NCI-H82 treated with DMSO at 0.1 percent for 48 hours (cell line): ENCODE data around the gene SDF2.

Experiments
- DNase-seq: peaks from one replicate; lab custom pipeline; 2025; ENCODE audit not compliant: unreplicated experiment; lab: John Stamatoyannopoulos, UW

Gene SDF2, protein sequence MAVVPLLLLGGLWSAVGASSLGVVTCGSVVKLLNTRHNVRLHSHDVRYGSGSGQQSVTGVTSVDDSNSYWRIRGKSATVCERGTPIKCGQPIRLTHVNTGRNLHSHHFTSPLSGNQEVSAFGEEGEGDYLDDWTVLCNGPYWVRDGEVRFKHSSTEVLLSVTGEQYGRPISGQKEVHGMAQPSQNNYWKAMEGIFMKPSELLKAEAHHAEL

DNA sequence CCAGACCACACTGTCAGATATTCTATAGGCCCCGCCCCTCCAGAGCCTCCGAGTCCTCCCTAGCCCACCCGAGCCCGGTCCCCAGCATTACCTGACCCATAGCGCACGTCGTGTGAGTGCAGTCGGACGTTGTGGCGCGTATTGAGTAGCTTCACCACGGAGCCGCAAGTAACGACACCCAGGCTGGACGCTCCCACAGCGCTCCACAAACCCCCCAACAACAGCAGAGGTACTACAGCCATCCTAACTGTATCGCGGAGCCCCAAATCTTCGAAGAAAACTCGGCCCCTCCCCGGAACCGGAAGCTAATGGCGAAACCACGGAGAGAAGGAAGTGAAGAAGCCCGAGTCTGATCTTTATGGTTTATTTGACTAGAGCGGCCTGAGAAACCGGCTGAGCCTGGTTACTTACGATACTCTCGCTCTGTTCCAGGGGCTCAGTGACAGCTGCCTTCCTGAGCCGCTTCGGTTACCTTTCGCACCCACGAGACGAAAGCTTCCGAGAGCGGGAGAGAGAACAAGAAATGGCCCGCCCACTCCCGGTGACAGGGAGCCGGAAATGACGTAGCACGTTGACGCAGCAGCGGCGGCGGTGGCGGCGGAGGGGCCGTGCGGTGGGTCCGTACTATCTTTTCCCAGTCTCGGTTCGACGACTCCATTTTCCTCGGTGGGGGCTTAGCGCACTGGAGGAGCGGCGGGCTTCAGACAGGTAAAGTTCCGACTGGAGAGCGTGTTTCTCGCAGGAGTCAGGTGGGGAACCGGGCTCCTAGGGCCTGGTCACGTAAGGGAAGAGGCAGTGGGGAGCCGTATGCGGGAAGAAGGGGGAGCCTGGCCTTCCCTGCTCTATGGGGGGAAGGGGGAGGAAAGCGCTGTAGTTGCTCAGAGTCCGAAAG, at the start of gene SDF2, which contains the start of gene SUPT6H:
Gene SDF2, minus strand, starts transcription at position 272 of the 892 bp plus-strand sequence. Its CDS starts 30 bp downstream, at position 242.
Gene SUPT6H, plus strand, starts transcription at position 571 of the 892 bp plus-strand sequence. CDS start 11,197 bp downstream, outside the sequence.
- DNase-seq: peak; percentile 93

DNA sequence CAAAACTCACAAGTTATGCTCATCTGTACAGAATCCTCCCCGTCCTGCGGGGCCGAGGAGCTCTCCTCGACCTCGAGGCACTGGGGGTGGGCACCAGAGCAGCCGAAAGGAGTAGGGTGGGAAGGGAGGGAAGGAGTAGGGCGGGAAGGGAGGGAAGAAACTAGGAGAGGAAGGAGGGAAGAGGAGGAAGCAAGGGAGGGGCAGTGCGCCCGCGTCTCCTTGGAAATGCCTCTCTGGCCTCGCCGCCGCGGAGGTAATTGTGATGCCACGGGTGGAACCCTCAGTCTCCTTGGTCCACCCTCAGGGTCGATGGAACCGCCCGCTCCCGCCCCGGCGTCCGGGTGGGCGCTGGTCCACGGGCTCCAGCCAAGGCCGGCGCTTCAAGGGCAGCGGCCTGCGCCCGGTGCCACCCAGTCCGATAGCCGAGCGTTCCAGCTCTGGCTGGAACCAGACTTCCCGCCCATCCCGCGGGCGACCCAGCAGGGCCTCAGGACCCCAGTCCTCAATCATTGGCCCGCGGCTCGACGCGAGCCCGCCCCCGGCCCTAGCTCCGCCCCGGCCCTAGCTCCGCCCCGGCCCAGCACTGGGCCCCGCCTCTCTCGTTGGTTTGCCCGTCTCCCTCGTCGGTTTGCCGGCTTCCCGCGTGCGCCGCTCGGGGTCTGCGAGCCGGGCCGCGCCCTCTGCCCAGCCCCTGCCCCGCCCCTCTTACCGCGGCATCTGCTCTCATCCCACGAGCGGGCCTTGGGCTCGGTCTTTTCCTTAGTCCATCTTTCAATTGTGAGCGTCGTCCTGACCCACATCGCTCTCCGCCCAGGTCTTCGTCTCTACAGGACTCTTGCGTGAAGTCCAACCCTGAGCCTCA, 49.4 kb upstream of the SDF2 start:
- DNase-seq: peak; percentile 94

DNA sequence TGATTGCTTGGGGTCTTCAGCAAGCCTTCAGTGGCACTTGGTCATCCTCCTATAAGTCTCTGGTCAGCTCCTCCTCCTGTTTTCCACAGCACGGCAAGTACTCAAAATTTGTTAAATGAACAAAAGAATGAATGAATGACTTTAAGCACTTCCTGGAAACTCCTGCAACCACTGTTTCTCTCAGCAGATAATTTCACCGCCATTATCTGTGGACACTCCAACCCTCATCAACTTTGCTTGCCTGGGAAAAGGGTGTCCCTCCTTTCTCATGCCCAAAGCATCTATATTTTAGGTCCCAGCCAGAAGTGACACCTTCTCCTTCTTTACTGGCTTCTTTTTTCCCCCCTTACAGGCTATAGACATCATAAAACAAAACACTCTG, 45.6 kb upstream of the SDF2 start:
- DNase-seq: no peak

DNA sequence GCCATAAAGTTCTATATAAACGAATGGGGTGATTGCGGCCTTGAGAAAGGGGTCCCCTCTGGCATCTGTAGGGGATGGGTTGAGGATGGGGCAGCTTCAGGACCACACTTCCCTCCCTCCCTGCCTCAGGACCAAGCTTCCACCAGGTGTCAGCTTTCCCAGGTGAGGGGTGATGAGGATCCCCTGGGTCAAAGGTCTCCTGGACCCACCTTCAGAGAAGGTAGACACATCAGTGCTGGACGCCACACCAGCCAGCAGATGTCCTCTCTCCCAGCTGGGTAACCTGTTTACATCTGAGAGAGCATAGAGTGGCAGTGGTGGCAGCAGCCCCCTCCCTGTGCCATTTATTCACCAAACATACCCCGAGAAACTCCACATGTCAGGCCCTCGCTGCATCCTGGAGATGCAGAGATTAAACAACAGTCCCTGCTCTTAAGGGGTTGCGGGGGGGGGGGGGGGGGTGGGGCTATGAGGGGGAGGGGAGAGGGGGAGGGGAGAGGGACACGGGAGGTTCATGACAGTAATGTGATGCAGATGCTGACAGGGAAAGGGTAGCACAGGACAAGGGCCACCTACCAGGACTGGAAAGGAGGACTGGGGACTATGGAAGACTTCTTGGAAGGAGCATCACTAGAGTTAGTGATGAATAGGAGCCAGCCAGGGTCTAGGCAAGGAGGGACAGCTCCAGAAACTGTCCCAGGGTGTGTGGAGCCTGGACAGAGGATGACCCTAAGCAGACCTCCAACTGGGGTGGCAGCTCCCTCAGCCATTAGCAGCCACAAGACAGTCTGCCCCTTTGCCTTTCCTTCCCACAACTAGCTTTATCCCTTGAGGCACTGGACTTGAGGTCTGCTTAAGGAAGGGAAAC, 45.0 kb upstream of the SDF2 start:
- no peak for DNase-seq

DNA sequence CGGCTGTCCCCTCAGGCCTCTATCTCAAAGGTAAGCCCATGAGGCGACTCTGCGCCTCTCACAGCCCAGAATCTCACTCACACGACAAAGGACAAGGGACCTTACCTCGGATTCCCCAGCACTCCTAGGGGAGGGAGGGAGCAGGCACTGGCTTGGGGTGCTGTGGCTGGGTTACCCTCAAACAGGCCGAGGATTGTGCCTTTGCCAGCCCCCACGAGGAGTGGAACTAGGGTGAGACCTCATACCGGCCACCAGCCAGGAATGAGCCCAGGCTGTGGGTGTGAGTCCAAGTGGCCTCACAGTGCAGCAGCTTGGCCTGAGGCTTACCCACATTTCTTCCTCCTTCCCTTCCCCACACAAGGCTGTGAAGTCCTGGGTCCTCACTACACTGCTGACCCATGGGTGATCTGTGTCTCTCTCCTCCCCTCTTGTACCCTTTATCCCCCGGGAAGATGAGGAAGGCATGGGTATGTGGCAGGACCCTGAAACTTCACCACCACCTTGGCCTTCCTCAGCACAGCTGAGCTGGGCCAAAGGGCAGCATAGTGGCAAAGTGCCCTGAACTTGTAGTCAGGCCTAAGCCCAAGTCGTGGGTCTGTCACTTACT, 44.1 kb upstream of the SDF2 start:
- DNase-seq: no peak

DNA sequence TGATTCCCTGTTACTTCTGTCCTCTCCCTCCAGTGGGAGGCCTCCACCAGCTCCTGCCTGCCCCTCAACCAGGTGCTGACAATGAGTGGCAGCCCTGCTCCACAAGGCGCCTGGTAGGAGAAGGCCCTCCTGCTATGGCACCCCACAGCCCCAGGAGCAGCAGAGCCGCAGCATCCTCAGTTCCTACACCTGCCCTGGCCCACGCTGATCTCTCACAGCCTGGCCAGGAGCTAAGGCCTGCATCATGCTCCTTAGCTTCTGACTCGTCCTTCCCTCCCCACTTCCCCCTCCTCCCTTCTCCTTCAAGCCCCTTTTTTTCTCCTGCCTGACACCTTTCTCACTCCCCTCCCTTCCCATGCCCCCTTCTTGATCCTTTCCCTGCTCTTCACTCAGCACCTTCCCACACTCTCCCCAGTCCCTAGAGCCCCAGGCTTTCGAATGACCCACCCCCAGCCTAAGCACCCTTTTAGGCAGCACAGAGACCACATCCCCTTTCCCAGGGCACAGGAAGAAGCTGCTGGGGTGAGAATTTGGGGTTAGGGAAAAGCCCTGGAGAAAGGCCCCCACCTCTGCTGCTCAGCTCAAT, 43.5 kb upstream of the SDF2 start:
- no peak for DNase-seq

DNA sequence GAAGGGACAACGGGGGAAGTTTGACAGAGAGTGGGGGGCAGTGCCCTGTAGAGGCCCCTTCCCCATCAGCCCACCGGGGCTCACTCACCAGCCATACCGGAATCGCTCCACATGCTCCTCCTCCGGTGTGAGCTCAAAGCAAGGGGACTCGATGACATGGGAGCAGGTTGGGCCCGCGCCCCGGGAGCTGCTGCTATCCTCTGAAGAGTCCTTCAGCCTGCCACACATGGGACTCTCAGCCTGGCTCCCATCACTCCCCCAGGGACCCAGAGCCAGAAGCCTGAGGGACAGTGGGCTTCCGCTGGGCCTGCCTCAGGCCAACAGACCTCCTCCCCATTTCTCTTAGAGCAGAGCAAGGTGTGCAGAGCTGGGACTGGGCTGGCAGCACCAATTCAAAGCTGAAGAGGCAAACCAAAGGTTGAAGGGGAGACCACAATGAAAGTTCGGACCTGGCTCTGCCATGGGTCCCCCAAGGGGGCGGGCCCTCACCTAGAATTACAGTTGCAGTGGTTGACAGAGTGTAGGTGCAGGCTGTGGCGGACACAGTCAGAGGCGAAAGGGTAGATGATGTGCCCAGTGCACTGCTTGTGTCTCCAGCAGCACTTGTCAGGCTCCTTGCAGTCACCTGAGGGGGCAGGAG, 42.6 kb upstream of the SDF2 start:
- no peak for DNase-seq

DNA sequence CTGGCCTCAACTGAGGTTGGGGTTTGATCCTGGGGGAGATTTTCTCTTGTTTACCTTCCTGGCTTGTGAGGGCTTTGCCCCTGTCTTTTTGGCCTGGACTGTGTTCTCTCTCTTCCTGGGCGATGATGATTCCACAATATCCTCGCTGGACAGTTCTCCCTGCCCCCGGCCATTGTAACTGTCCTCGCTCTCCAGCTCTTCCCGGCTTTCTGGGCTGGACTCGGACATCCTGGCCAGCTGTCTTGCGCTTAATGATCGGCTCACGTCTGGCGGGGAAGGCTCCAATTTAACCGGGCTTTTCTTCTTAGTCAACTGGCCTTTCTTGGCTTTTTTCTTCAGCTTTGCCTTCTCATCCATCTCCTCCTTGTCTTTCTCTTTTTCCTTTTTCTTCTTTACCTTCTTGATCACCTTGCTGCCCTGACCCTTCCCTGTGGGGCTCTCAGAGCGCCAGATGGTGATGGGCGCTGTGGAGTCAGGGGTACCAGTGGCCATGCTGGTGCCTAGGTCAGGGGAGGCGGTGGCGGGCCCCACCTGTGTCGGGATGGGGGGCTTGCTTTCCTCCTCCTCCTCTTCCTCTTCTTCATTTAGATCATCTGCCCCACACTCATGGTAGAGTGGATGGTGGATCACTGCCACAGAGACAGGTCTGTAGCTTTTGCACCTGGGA, 42.0 kb upstream of the SDF2 start:
- no peak for DNase-seq

DNA sequence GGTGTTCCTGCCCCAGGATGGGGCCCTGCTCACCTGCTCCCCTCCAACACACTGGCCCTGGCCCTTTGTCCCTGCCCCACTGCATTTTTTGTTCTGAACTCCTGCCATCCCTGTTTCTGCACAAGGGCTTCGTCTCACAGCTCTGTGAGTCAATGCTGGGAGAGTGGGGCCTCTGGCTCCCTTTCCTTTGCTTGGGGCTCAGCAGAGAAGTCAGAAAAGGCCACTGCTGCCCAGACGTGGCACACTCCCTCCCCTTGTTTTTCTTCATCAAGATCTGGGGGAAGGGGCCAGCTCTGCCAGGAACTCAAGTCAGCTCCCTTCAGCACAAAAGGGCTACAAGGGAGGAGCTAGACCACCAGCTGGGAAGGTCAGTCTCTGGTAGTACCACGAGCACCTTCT, 41.0 kb upstream of the SDF2 start:
- DNase-seq: no peak

DNA sequence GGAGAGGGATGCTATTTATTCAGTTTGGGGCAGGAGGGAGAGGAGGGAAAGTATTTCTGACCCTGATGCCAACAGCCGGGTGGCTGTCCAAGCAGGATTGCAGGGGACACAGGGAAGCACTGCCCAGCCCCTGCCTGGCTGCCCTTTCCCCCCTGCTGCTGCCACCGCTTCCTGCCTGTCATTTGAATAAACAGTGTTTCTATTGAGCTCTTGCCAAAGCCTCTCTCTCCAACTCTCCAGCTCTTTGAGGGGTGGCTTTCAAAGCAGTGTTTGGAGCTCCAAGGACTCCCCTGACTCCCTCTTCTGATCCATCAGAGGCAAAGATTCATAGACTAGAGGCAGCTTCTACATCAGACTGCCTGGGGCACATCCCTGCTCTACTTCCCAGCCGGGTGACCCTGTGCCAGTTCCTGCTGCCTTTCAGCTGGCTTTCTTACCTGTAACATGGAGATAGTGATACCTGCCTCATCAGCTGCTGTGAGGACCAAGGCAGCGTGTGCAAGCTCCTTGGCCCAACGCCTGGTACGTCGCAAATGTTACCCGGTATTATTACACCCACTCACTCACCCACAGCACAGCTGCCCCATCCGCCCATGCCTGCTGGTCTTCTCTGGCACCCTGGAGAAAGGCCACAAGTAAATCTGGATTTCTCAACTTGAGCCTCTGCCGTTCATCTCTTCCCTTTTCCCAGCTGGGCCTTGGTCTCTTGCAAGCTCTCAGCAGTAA, 40.5 kb upstream of the SDF2 start:
- DNase-seq: no peak

DNA sequence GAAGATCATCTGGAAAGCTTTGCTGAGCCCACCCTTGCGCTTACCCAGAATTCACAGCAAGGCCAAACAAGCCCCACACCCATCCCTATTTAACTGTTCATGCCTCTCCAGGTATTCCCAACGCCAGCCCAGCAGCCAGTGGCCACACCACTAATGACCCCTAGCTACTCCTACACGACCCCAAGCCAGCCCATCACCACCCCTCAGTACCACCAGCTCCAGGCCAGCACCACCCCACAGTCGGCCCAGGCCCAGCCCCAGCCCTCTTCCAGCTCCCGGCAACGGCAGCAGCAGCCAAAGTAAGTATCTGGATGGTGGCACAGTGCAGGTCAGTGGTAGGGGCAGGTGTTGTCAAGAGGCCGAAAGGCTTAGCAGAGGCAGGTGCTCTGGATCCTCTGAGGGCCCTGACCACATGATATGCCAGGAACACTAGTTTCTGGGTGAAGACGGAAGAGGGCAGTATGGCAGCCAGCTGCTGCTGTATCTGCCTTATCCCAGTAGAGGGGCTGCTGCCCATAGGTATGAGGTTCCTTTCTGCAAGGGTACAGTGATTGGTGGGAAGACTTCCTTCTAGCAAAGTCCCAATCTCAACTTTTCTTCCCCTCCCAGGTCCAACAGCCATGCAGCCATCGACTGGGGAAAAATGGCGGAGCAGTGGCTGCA, 39.3 kb upstream of the SDF2 start:
- no peak for DNase-seq

DNA sequence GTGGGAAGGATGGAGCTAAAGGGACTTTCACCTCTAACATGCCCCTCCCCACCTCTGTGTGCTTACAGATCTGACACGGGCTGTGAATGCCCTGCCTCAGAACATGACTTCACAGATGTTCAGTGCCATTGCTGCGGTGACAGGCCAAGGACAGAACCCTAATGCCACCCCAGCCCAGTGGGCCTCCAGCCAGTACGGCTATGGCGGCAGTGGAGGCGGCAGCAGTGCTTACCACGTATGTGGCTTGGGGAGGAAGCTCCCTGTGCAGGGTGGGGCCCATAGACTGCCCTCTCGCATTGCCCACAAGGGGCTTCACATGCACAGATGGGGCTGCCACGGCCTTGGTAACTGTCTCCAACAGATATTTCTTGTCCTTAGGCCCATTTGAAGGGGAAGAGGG, 38.6 kb upstream of the SDF2 start:
- no peak for DNase-seq

DNA sequence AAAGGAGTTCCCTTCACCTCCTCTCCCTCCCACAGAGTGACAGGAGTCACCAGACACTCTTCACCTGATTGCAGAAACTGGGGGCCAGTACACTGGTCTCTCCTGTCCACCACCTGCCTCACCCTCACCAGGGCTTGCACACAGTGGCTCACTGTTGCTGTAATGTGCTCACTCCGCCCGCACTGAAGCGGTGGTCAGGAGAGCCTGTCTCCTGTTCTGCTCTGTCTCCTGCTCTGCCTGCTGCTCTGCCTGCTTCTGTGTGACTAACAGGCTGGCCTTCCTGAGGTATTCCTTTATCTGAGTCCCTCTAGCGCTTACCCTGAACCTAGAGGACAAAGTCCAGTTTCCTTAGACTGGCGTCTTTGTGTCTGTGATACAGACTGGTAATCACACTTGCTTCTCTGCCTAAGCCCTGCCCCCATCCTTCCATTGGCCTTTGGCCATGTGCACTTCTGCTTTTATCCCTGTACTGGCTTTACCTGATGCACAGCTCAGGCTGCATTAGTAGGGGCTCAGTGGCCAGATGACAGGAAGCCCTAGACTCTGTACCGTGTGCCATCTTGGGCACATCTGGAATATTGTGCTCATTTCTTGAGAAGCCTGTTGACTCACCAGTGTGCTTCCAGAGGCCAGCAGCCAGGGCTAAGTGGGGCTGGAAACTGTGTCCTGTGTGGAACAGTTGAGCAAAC, 36.7 kb upstream of the SDF2 start:
- DNase-seq: no peak

DNA sequence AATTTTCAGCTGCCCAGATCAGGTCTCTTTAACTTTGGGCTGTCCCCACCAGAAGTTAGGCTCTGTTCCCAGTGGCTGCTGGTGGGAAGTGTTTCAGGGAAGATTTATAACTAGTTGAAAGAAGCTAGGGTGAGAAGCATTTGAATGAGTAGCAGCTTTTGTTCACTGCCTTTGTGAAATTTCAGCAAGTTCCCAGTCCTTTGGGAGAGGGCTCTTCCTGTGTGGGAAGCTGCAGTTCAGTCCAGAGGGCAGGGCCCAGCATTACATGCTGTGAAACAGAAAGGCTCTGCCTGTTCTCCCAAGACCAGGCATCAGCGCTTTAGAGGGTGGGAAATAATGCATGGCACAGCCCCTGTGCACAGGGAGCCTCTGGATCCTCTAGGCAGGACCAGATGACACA, 32.2 kb upstream of the SDF2 start:
- no peak for DNase-seq

DNA sequence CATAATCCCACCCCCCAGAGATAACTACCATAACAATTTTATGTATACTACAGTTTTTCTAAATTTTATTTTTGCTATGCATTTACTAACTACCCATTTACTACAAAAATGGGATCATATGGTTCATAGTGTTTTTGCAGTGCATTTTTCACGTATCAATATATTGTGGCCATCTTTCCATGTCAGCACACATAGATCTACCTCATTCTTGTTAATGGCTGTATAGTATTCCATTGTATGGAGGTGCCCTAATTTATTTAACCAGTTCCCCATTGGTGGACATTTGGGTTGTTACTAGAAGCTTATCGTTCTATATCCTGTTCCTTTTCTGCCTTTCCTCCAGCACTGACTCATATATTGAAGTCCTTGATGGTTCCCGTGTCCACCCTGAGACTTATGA, 27.3 kb upstream of the SDF2 start:
- DNase-seq: no peak

DNA sequence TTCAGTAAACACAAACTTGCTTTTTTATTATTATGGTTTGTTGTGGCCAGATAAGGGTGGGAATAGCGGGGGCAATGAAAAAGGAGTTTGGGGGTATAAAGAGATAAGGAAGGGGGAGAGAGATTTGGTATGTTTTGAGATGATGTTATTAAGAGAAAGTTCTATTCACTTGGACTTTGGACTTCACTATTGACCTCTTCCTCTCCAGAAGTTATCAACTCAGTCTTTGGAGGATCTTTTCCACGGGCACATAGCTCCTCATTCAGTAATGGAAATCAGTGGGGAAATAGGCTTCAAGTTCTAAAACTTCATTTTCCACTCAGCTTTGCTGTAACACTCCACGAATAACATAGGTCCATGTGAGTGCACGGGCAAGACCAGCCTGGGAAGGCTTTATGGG, 26.8 kb upstream of the SDF2 start:
- DNase-seq: no peak

DNA sequence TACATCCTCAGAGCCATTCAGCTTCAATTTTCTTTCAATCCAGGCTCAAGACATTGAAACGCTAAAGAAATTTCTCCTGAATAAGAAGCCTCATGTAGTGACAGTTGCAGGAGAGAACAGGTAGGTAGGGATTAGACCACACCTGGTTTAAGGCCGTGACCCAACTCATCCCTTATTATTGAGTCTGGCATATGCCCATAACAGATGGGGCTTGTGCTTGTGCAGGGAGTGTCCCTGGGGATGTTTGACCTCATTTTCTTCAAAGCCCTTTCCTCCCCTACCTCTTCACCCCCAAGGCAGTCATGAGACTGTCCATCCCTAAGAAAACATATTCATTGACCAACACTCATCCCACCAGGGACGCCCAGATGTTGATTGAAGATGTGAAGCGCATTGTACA, 24.6 kb upstream of the SDF2 start:
- no peak for DNase-seq
